ENCODE results near the gene SCYL1.
A peak's percentile ranks its signal among the peaks of the same experiment; 100 is the strongest.

The SCYL1 gene

DNA sequence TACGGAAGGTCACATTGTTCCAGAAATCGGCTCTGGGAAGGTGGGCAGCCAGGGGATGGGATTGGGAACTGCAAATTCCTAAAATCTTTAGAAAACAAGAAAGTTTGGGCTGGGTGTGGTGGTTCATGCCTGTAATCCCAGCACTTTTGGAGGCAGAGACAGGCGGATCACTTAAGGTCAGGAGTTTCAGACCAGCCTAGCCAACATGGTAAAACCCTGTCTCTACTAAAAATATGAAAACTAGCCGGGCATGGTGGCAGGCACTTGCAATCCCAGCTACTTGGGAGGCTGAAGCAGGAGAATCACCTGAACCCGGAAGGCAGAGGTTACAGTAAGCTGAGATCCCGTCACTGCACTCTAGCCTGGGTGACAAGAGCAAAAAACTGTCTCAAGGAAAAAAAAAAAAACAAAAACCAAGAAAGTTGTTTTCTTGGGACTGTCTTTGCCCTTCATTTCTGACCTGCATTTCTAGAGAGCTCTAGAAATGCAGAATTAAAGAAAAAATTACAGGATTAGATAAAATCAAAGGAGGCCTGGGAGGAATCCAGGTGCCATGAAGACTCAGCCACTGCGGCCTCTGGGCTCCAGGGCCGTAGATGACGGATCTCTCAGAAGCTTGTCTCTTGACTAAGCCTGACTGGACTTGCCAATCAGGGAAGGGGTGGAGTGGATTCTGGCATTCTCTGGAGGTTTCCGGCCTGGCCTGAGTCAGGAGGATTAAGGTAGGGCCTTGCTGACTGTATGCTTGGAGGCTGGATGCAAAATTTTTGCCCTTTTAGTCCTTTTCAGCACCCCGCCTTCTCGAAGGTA is 31.3 kb upstream of the SCYL1 start:
- DNase-seq (ENCODE audit: low read depth in 2 of 2) = peak; percentile 71 to 80

DNA sequence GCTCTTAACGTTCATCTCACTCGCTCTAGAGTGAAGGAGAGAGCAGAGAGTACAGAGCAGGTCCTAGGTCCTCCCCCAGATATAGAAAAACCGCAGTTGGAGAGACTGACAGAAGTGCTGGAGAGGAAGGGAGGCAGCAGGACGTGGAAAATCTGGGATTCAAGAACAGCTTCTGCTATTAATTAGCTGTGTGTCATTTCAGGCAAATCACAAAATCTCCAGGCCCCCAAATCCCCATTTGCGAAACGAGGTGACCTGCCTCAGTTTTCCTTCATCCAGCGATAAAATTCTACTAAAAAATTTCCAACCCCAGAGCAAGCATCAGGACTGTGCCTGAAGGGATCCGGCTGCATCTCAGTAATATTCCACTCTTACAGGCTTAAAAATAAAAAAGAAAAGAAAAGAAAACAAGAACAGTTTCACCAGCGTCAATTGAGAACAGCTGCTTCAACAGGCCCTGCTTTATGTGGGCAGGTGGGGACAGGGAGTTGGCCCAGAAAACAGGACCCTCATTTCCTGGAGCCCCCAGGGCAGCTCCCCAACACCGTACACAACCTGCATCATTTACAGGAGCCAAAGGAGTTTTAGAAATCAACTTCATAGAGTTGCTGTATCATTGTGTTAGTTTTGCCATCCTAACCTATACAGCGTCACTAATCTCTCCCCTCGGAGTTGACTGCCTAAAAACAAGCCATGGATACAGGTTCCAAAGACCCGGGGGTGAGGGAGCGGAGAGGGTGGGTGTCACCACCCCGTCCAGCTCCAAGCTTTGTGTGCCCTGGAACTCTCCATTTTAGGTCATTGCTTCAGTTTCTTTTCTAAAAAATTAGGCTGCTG is 28.4 kb upstream of the SCYL1 start:
- no peak for DNase-seq (ENCODE audit: low read depth in 2 of 2)

DNA sequence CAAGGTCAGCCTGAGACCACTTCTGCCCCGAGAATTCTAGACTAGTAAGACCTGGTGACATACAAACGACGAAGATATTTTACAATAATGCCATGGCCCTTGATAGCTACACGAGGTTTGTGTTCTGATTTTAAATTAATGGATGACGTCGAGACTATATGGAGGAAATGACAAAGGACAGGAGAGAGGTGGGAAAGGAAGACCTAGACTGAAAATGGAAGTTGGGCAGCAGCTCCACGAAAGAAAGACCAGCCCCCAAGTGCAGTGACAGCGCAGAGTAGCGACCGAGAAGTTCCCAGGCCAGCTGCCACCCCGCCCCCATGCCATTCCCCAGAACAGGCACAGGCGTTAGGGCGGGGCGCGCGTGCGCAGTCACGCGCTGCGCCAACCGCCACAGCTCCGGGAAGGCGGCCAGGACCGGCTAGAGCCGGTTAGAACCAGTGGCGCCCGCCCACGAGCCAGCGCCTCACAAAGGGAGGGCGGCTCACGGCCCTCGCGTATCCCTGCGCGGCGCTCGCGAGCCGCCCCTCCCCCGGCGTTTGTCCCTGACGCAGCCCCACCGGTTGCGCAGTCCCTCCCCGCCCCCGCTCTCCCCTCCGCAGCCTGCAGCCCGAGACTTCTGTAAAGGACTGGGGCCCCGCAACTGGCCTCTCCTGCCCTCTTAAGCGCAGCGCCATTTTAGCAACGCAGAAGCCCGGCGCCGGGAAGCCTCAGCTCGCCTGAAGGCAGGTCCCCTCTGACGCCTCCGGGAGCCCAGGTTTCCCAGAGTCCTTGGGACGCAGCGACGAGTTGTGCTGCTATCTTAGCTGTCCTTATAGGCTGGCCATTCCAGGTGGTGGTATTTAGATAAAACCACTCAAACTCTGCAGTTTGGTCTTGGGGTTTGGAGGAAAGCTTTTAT is 27.5 kb upstream of the SCYL1 start:
- peak; percentile 98 for DNase-seq (ENCODE audit: low read depth in 2 of 2)

- no peak for DNase-seq (ENCODE audit: low read depth in 2 of 2)
Measured at GRCh38 chr11:65498042-65498726, 26.7 kb upstream of the SCYL1 start.

- DNase-seq (ENCODE audit: low read depth in 2 of 2) = no peak
Measured at GRCh38 chr11:65498727-65498976, 26.2 kb upstream of the SCYL1 start.

- DNase-seq (ENCODE audit: low read depth in 2 of 2) = peak; percentile 95
Measured at GRCh38 chr11:65498977-65499712, 25.7 kb upstream of the SCYL1 start, which contains the start of gene MALAT1. Gene MALAT1, plus strand, starts transcription at chr11:65499045.

GRCh38 chr11:65499713-65500386 is 25.0 kb upstream of the SCYL1 start:
- no peak for DNase-seq (ENCODE audit: low read depth in 2 of 2)

GRCh38 chr11:65500387-65501185 is 24.3 kb upstream of the SCYL1 start:
- DNase-seq (ENCODE audit: low read depth in 2 of 2) = no peak

DNA sequence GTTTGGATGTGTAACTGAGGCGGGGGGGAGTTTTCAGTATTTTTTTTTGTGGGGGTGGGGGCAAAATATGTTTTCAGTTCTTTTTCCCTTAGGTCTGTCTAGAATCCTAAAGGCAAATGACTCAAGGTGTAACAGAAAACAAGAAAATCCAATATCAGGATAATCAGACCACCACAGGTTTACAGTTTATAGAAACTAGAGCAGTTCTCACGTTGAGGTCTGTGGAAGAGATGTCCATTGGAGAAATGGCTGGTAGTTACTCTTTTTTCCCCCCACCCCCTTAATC is 23.8 kb upstream of the SCYL1 start:
- DNase-seq (ENCODE audit: low read depth in 2 of 2) = no peak

GRCh38 chr11:65501472-65502273 is 23.2 kb upstream of the SCYL1 start:
- no peak for DNase-seq (ENCODE audit: low read depth in 2 of 2)

DNA sequence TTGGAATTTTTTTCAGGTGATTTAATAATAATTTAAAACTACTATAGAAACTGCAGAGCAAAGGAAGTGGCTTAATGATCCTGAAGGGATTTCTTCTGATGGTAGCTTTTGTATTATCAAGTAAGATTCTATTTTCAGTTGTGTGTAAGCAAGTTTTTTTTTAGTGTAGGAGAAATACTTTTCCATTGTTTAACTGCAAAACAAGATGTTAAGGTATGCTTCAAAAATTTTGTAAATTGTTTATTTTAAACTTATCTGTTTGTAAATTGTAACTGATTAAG is 22.7 kb upstream of the SCYL1 start:
- no peak for DNase-seq (ENCODE audit: low read depth in 2 of 2)

GRCh38 chr11:65502555-65503367 is 22.1 kb upstream of the SCYL1 start:
- DNase-seq (ENCODE audit: low read depth in 2 of 2) = no peak

- no peak for DNase-seq (ENCODE audit: low read depth in 2 of 2)
Measured at GRCh38 chr11:65503368-65503948, 21.4 kb upstream of the SCYL1 start.

DNA sequence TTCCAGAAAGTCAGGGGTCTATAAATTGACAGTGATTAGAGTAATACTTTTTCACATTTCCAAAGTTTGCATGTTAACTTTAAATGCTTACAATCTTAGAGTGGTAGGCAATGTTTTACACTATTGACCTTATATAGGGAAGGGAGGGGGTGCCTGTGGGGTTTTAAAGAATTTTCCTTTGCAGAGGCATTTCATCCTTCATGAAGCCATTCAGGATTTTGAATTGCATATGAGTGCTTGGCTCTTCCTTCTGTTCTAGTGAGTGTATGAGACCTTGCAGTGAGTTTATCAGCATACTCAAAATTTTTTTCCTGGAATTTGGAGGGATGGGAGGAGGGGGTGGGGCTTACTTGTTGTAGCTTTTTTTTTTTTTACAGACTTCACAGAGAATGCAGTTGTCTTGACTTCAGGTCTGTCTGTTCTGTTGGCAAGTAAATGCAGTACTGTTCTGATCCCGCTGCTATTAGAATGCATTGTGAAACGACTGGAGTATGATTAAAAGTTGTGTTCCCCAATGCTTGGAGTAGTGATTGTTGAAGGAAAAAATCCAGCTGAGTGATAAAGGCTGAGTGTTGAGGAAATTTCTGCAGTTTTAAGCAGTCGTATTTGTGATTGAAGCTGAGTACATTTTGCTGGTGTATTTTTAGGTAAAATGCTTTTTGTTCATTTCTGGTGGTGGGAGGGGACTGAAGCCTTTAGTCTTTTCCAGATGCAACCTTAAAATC is 20.8 kb upstream of the SCYL1 start:
- DNase-seq (ENCODE audit: low read depth in 2 of 2) = no peak

- no peak for DNase-seq (ENCODE audit: low read depth in 2 of 2)
Measured at GRCh38 chr11:65504674-65505465, 20.0 kb upstream of the SCYL1 start.
